ENCODE measurements around the gene PTPRC.

DNA sequence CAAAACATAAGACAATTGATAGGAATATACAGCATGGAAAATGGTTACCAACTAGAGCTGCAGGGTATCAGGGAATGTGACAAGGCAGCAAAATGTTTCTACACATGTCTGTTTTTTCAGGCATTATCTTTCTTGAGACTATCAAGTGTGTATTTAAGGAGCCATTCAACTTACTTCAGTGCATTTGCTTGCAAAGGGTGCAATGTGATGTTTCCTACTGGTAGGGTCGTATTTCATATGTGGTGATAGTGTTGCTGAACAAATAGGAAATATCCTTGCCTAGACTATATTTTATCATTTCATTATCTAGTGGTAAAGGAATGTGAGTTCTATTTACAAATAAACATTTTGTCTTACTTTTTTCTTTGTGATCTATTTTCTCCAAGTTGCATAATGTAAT is 42.4 kb downstream of the PTPRC start:
- TF ChIP-seq, protein P1, sequence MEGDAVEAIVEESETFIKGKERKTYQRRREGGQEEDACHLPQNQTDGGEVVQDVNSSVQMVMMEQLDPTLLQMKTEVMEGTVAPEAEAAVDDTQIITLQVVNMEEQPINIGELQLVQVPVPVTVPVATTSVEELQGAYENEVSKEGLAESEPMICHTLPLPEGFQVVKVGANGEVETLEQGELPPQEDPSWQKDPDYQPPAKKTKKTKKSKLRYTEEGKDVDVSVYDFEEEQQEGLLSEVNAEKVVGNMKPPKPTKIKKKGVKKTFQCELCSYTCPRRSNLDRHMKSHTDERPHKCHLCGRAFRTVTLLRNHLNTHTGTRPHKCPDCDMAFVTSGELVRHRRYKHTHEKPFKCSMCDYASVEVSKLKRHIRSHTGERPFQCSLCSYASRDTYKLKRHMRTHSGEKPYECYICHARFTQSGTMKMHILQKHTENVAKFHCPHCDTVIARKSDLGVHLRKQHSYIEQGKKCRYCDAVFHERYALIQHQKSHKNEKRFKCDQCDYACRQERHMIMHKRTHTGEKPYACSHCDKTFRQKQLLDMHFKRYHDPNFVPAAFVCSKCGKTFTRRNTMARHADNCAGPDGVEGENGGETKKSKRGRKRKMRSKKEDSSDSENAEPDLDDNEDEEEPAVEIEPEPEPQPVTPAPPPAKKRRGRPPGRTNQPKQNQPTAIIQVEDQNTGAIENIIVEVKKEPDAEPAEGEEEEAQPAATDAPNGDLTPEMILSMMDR (IDR thresholded peaks at IDR 0.05): no peak
- TF ChIP-seq POLR2AphosphoS5 (IDR thresholded peaks at IDR 0.05): no peak
